ENCODE results near the gene PIP4K2B.
"Not testable (repeated sequence)": the region's sequence is repeated elsewhere in the genome, so short reads cannot be mapped to it uniquely, and the experiment has no call there.

Gene PIP4K2B

GRCh38 chr17:38799501-38800236, at the start of gene PIP4K2B:
PIP4K2B (minus strand) TSS chr17:38799556; CDS start chr17:38799424, 132 bp downstream.
- DNase-seq (ENCODE audit: low read depth in 2 of 2), result peak; percentile 68 to 81

GRCh38 chr17:38848557-38848891, 49.2 kb upstream of the PIP4K2B start:
- no peak for DNase-seq (ENCODE audit: low read depth in 2 of 2)

GRCh38 chr17:38844261-38844757, 45.0 kb upstream of the PIP4K2B start:
- DNase-seq (ENCODE audit: low read depth in 2 of 2), result no peak

GRCh38 chr17:38825762-38826247, 26.4 kb upstream of the PIP4K2B start:
- DNase-seq (ENCODE audit: low read depth in 2 of 2), result no peak

- DNase-seq (ENCODE audit: low read depth in 2 of 2), result peak; percentile 85 to 92
These were observed 25.8 kb upstream of the PIP4K2B start, which contains the start of gene CWC25 for GRCh38 chr17:38824899-38825761. CWC25 (minus strand) TSS chr17:38825321; CDS start chr17:38825183, 138 bp downstream.

GRCh38 chr17:38815576-38816193, 16.3 kb upstream of the PIP4K2B start:
- no peak for DNase-seq (ENCODE audit: low read depth in 2 of 2)

GRCh38 chr17:38809828-38810227, 10.5 kb upstream of the PIP4K2B start:
- DNase-seq (ENCODE audit: low read depth in 2 of 2), result no peak

- no peak for DNase-seq (ENCODE audit: low read depth in 2 of 2)
These were observed 943 bp upstream of the PIP4K2B start for GRCh38 chr17:38800237-38800760.

- peak; percentile 8 to 39 for DNase-seq (ENCODE audit: low read depth in 2 of 2)
These were observed 499 bp downstream of the PIP4K2B start for GRCh38 chr17:38798614-38799500.

- no peak for DNase-seq (ENCODE audit: low read depth in 2 of 2)
These were observed 1.5 kb downstream of the PIP4K2B start for GRCh38 chr17:38797828-38798227.

- no peak for DNase-seq (ENCODE audit: low read depth in 2 of 2)
These were observed 2.2 kb downstream of the PIP4K2B start for GRCh38 chr17:38797158-38797490.

- DNase-seq (ENCODE audit: low read depth in 2 of 2), result no peak
These were observed 2.8 kb downstream of the PIP4K2B start for GRCh38 chr17:38796451-38797157.

GRCh38 chr17:38794221-38794620, 5.1 kb downstream of the PIP4K2B start:
- DNase-seq (ENCODE audit: low read depth in 2 of 2), result no peak

GRCh38 chr17:38791162-38791561, 8.2 kb downstream of the PIP4K2B start:
- no peak for DNase-seq (ENCODE audit: low read depth in 2 of 2)

GRCh38 chr17:38790148-38790707, 9.1 kb downstream of the PIP4K2B start:
- DNase-seq (ENCODE audit: low read depth in 2 of 2), result not testable (repeated sequence)

GRCh38 chr17:38789185-38789584, 10.2 kb downstream of the PIP4K2B start:
- no peak for DNase-seq (ENCODE audit: low read depth in 2 of 2)

GRCh38 chr17:38787999-38788398, 11.4 kb downstream of the PIP4K2B start:
- DNase-seq (ENCODE audit: low read depth in 2 of 2), result not testable (repeated sequence)

- DNase-seq (ENCODE audit: low read depth in 2 of 2), result no peak
These were observed 13.0 kb downstream of the PIP4K2B start for GRCh38 chr17:38786372-38786771.

- no peak for DNase-seq (ENCODE audit: low read depth in 2 of 2)
These were observed 16.1 kb downstream of the PIP4K2B start for GRCh38 chr17:38783227-38783626.

All from stimulated activated CD8-positive, alpha-beta memory T cell treated with anti-CD3 and anti-CD28 coated beads, Interleukin-7, amount 100 ng/mL, for 4 hours (primary cell).